Measurements from ENCODE around the gene DNAJC15. TPM values are rescaled to one million over a fixed set of nuclear protein-coding genes. Genes with fewer than 3 reads are reported as not detected.

DNAJC15 gene
- total and polyA plus RNA-seq, 2 of the 8 experiments (the other 6 are each of a cell fraction or from before 2014, with no cell fraction given), result 5.8 to 20.8 TPM

DNA sequence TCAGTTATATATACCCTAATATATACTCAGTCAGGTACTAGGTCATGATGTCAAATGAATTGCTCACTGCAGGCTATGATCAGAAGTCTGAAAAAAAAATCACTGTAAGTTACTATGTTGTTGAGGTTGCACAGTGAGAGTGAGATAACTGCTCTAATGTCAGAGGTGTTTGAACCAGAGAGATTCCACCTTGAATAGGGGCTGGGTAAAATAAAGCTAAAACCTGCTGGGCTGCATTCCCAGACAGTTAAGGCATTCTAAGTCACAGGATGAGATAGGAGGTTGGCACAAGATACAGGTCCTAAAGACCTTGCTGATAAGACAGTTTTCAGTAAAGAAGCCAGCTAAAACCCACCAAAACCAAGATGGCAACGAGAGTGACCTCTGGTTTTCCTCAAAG lies 41.5 kb upstream of the DNAJC15 start (continued):
- TF ChIP-seq, protein P1, sequence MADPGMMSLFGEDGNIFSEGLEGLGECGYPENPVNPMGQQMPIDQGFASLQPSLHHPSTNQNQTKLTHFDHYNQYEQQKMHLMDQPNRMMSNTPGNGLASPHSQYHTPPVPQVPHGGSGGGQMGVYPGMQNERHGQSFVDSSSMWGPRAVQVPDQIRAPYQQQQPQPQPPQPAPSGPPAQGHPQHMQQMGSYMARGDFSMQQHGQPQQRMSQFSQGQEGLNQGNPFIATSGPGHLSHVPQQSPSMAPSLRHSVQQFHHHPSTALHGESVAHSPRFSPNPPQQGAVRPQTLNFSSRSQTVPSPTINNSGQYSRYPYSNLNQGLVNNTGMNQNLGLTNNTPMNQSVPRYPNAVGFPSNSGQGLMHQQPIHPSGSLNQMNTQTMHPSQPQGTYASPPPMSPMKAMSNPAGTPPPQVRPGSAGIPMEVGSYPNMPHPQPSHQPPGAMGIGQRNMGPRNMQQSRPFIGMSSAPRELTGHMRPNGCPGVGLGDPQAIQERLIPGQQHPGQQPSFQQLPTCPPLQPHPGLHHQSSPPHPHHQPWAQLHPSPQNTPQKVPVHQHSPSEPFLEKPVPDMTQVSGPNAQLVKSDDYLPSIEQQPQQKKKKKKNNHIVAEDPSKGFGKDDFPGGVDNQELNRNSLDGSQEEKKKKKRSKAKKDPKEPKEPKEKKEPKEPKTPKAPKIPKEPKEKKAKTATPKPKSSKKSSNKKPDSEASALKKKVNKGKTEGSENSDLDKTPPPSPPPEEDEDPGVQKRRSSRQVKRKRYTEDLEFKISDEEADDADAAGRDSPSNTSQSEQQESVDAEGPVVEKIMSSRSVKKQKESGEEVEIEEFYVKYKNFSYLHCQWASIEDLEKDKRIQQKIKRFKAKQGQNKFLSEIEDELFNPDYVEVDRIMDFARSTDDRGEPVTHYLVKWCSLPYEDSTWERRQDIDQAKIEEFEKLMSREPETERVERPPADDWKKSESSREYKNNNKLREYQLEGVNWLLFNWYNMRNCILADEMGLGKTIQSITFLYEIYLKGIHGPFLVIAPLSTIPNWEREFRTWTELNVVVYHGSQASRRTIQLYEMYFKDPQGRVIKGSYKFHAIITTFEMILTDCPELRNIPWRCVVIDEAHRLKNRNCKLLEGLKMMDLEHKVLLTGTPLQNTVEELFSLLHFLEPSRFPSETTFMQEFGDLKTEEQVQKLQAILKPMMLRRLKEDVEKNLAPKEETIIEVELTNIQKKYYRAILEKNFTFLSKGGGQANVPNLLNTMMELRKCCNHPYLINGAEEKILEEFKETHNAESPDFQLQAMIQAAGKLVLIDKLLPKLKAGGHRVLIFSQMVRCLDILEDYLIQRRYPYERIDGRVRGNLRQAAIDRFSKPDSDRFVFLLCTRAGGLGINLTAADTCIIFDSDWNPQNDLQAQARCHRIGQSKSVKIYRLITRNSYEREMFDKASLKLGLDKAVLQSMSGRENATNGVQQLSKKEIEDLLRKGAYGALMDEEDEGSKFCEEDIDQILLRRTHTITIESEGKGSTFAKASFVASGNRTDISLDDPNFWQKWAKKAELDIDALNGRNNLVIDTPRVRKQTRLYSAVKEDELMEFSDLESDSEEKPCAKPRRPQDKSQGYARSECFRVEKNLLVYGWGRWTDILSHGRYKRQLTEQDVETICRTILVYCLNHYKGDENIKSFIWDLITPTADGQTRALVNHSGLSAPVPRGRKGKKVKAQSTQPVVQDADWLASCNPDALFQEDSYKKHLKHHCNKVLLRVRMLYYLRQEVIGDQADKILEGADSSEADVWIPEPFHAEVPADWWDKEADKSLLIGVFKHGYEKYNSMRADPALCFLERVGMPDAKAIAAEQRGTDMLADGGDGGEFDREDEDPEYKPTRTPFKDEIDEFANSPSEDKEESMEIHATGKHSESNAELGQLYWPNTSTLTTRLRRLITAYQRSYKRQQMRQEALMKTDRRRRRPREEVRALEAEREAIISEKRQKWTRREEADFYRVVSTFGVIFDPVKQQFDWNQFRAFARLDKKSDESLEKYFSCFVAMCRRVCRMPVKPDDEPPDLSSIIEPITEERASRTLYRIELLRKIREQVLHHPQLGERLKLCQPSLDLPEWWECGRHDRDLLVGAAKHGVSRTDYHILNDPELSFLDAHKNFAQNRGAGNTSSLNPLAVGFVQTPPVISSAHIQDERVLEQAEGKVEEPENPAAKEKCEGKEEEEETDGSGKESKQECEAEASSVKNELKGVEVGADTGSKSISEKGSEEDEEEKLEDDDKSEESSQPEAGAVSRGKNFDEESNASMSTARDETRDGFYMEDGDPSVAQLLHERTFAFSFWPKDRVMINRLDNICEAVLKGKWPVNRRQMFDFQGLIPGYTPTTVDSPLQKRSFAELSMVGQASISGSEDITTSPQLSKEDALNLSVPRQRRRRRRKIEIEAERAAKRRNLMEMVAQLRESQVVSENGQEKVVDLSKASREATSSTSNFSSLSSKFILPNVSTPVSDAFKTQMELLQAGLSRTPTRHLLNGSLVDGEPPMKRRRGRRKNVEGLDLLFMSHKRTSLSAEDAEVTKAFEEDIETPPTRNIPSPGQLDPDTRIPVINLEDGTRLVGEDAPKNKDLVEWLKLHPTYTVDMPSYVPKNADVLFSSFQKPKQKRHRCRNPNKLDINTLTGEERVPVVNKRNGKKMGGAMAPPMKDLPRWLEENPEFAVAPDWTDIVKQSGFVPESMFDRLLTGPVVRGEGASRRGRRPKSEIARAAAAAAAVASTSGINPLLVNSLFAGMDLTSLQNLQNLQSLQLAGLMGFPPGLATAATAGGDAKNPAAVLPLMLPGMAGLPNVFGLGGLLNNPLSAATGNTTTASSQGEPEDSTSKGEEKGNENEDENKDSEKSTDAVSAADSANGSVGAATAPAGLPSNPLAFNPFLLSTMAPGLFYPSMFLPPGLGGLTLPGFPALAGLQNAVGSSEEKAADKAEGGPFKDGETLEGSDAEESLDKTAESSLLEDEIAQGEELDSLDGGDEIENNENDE (IDR thresholded peaks at IDR 0.05; ENCODE audit: insufficient replicate concordance, low read length), result no peak
- TF ChIP-seq, protein P2, sequence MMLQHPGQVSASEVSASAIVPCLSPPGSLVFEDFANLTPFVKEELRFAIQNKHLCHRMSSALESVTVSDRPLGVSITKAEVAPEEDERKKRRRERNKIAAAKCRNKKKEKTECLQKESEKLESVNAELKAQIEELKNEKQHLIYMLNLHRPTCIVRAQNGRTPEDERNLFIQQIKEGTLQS (IDR thresholded peaks at IDR 0.05; ENCODE audit: insufficient read depth, low read depth, low read length), result no peak
- TF ChIP-seq KDM4A (IDR thresholded peaks at IDR 0.05; ENCODE audit: low read depth, low read length, severe bottlenecking) (no peak), TAF7 (optimal IDR thresholded peaks at IDR 0.05; ENCODE audit: borderline replicate concordance, low read depth, low read length) (no peak), KDM5A (IDR thresholded peaks at IDR 0.05; ENCODE audit: low read length) (no peak), HDAC2 (IDR thresholded peaks at IDR 0.05; ENCODE audit: borderline replicate concordance in 1 of 2, low read depth in 2 of 2, low read length in 2 of 2) (no peak), HDAC6 (IDR thresholded peaks at IDR 0.05; ENCODE audit: low read depth, low read length) (no peak), BACH1 (IDR thresholded peaks at IDR 0.05; ENCODE audit: low read length) (no peak), JUND (IDR thresholded peaks at IDR 0.05; ENCODE audit: low read length) (no peak), EP300 (IDR thresholded peaks at IDR 0.05; ENCODE audit: borderline replicate concordance in 1 of 2, low read depth in 2 of 2, low read length in 2 of 2) (no peak), ZNF274 (IDR thresholded peaks at IDR 0.05; ENCODE audit: borderline replicate concordance, extremely low read depth, low read length) (no peak)
